A673 (cell line): ENCODE measurements around the gene GPR137. TPM values are rescaled to one million over a fixed set of nuclear protein-coding genes. Genes with fewer than 3 reads are reported as not detected.

Experiments
- BruUV-seq: library from RNA; stranded (reverse); fragments of 400-500 nt; replicated peaks from 2 replicates; lab custom pipeline; 2021; lab: Mats Ljungman, UMichigan
- CTCF ChIA-PET: fragments of 300-600 bp; sonication (Branson Sonifier 250); formaldehyde crosslinking; loops from one replicate; lab custom pipeline; 2022; ENCODE audit warnings: antibody characterized with exemption; lab: Charles Lee
- POLR2A ChIA-PET: fragments of 300-600 bp; sonication (Branson Sonifier 250); formaldehyde crosslinking; loops from one replicate; lab custom pipeline; 2022; ENCODE audit warnings: antibody characterized with exemption; ENCODE audit not compliant: low non-redundant PET; lab: Charles Lee
- DNase-seq: peaks from one replicate; pipeline ENCODE4 v3.0.0-alpha.2; 2015; ENCODE audit warnings: low spot score
- H3K27ac ChIP-seq: fragments of 200-600 bp; sonication (generic); 2 replicates; pipeline ENCODE4 v1.5.1; 2016; ENCODE audit warnings: mixed run types, low read depth, mild to moderate bottlenecking, mixed read lengths, antibody characterized with exemption, low read length; ENCODE audit not compliant: poor library complexity, severe bottlenecking
- H3K27me3 ChIP-seq: fragments of 200-600 bp; sonication (generic); replicated peaks from 2 replicates; pipeline ENCODE4 v1.6.1; 2017; ENCODE audit warnings: mixed run types, low read depth, mild to moderate bottlenecking, mixed read lengths, antibody characterized with exemption, low read length; ENCODE audit not compliant: insufficient read depth, poor library complexity
- H3K36me3 ChIP-seq: fragments of 200-600 bp; sonication (generic); 2 replicates; pipeline ENCODE4 v1.6.1; 2016; ENCODE audit warnings: mixed run types, mild to moderate bottlenecking, mixed read lengths, antibody characterized with exemption, low read length; ENCODE audit not compliant: insufficient read depth, poor library complexity, severe bottlenecking
- H3K4me1 ChIP-seq: fragments of 200-600 bp; sonication (generic); 2 replicates; pipeline ENCODE4 v1.6.1; 2017; ENCODE audit warnings: mixed run types, mild to moderate bottlenecking, mixed read lengths, antibody characterized with exemption, low read length; ENCODE audit not compliant: insufficient read depth, poor library complexity, severe bottlenecking
- H3K4me3 ChIP-seq: fragments of 200-600 bp; sonication (generic); 2 replicates; pipeline ENCODE4 v1.5.1; 2016; ENCODE audit warnings: low read depth, mixed run types, mild to moderate bottlenecking, mixed read lengths, low read length; ENCODE audit not compliant: poor library complexity, severe bottlenecking
- H3K9me3 ChIP-seq: fragments of 200-600 bp; sonication (generic); 2 replicates; pipeline ENCODE4 v1.6.1; 2016; ENCODE audit warnings: mixed run types, low read depth, mild to moderate bottlenecking, mixed read lengths, antibody characterized with exemption, low read length; ENCODE audit not compliant: poor library complexity, severe bottlenecking
- CTCF ChIP-seq: fragments of 300-800, 200-600 bp; sonication (generic); conservative IDR thresholded peaks from 2 replicates; pipeline ENCODE4 v1.5.1; 2017; ENCODE audit warnings: low read depth, mild to moderate bottlenecking, antibody characterized with exemption, low read length, moderate library complexity, mixed read lengths
- EZH2 ChIP-seq: fragments of 200-600 bp; sonication (generic); IDR thresholded peaks from 2 replicates; pipeline ENCODE4 v1.6.1; 2017; ENCODE audit warnings: borderline replicate concordance, low read depth, mild to moderate bottlenecking, mixed read lengths, antibody characterized with exemption, low read length; ENCODE audit not compliant: poor library complexity, severe bottlenecking
- intact Hi-C: fragments of 100-400 bp; cut with micrococcal nuclease; formaldehyde crosslinking; loops from one replicate; pipeline ENCODE4 v1.10.0; 2022; ENCODE audit not compliant: unreplicated experiment
- total RNA-seq: library from RNA; stranded (reverse); gene quantifications from 2 replicates; pipeline ENCODE4 v1.2.3, GENCODE V29; 2021

GPR137 gene
- total RNA-seq, 1 experiment from 2014 or later = 47.9 TPM

DNA sequence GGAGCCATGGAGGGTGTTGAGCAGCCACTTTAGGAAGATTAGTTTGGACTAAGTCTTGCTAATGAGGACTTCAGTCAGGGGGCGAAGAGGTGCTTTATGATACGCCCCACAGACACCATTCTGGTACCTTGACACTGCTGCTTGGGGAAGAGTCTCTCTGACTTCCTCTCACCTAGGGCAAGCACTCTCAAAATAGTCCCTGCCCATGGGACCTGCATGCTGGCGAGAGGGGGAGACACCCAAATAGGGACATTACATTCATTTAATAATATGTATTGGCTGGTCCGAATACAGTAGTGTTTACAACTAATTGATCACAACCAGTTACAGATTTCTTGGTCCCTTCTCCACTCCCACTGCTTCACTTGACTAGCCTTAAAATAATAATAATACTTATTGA is 10.1 kb downstream of the GPR137 start:
- H3K4me3 ChIP-seq = no peak overlapping the region
- ChIA-PET POLR2A (no interaction called here), CTCF (no interaction called here)
- no peak for TF ChIP-seq CTCF
- TF ChIP-seq EZH2 = no peak
- H3K27ac ChIP-seq = no peak overlapping the region
- no peaks in the 10 kb centered on the region for H3K36me3 ChIP-seq
- no TSS peak for BruUV-seq
- no peak for DNase-seq
- peaks cover 24% of the 10 kb centered on the region for H3K4me1 ChIP-seq
- H3K9me3 ChIP-seq = no peaks in the 10 kb centered on the region
- intact Hi-C loops = no loop called here
- H3K27me3 ChIP-seq = peaks cover 41% of the 10 kb centered on the region

- no TSS peak for BruUV-seq
- Histone ChIP-seq H3K4me3 (no peak overlapping the region), H3K36me3 (no peaks in the 10 kb centered on the region), H3K4me1 (peaks cover 25% of the 10 kb centered on the region), H3K27me3 (peaks cover 36% of the 10 kb centered on the region), H3K9me3 (no peaks in the 10 kb centered on the region), H3K27ac (no peak overlapping the region)
- TF ChIP-seq EZH2 = no peak
- no peak for TF ChIP-seq CTCF
- intact Hi-C loops = no loop called here
- ChIA-PET POLR2A (no interaction called here), CTCF (no interaction called here)
- DNase-seq = no peak
These were observed 10.6 kb downstream of the GPR137 start for GRCh38 chr11:64296236-64296635.

DNA sequence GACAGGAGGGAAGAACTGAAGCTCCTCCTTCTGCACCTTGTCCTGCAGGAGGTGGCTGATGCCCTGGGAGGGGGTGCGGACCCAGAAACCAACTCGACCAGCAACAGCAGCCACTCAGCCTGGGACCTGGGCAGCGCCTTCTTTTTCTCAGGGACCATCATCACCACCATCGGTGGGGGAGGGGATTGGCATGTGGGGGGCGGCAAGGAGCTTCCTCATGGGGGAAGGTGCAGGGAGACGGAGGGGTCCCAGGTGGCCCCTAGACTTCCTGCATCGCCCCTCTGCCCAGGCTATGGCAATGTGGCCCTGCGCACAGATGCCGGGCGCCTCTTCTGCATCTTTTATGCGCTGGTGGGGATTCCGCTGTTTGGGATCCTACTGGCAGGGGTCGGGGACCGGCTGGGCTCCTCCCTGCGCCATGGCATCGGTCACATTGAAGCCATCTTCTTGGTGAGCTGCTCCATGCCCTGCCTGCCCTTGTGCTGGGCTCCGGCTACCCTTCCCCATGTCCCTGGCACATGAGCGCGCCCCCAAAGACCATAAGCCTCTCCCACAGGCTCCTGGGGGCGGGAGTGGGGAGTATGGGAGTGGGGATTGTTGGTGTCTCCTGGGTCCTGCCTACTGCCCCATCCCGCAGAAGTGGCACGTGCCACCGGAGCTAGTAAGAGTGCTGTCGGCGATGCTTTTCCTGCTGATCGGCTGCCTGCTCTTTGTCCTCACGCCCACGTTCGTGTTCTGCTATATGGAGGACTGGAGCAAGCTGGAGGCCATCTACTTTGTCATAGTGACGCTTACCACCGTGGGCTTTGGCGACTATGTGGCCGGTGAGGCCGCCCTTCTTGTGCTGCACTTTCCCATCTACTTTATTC is 11.4 kb downstream of the GPR137 start:
- no peak overlapping the region for H3K4me3 ChIP-seq
- ChIA-PET CTCF (no interaction called here), POLR2A (no interaction called here)
- H3K36me3 ChIP-seq = no peaks in the 10 kb centered on the region
- TF ChIP-seq EZH2 = no peak
- no peak for TF ChIP-seq CTCF
- H3K27ac ChIP-seq = no peak overlapping the region
- peaks cover 19% of the 10 kb centered on the region for H3K4me1 ChIP-seq
- intact Hi-C loops = no loop called here
- peaks cover 28% of the 10 kb centered on the region for H3K27me3 ChIP-seq
- DNase-seq = no peak
- BruUV-seq = no TSS peak
- no peaks in the 10 kb centered on the region for H3K9me3 ChIP-seq
